Brain microvascular endothelial cell (primary cell): ENCODE results near the gene CDK14.
A peak's percentile ranks its signal among the peaks of the same experiment; 100 is the strongest.
"Not testable (repeated sequence)": the region's sequence is repeated elsewhere in the genome, so short reads cannot be mapped to it uniquely, and the experiment has no call there.

Source experiments
- DNase-seq: peaks from one replicate; pipeline ENCODE4 v3.0.0-alpha.2; 2020
- H3K27ac ChIP-seq: fragments of 250-450 bp; sonication (Bioruptor Pico); 2 replicates; pipeline ENCODE4 v1.5.1; 2020; ENCODE audit warnings: mild to moderate bottlenecking, moderate library complexity
- H3K27me3 ChIP-seq: fragments of 250-450 bp; sonication (Bioruptor Pico); replicated peaks from 2 replicates; pipeline ENCODE4 v1.5.1; 2020; ENCODE audit warnings: mild to moderate bottlenecking
- H3K36me3 ChIP-seq: fragments of 250-450 bp; sonication (Bioruptor Pico); replicated peaks from 2 replicates; pipeline ENCODE4 v1.5.1; 2020; ENCODE audit warnings: mild to moderate bottlenecking
- H3K4me3 ChIP-seq: 2 replicates; pipeline ENCODE4 v1.5.1; 2011; ENCODE audit warnings: low read depth, mild to moderate bottlenecking, control low read depth, low read length, moderate library complexity
- CTCF ChIP-seq: IDR thresholded peaks from 2 replicates; pipeline ENCODE4 v1.5.1; 2011; ENCODE audit warnings: low read depth, mild to moderate bottlenecking, moderate library complexity, low read length, control low read depth, inconsistent platforms; ENCODE audit errors: missing control alignments
- in situ Hi-C: cut with HindIII; loops from 2 replicates; pipeline ENCODE4 v1.10.0; 2017; ENCODE audit warnings: low sequenced_read_pairs, low pct_ligation_motif_present

Gene CDK14

GRCh38 chr7:90919816-90920215, 323.7 kb downstream of the CDK14 start:
- Histone ChIP-seq H3K4me3 (no peak overlapping the region), H3K36me3 (no peaks in the 10 kb centered on the region), H3K27me3 (no peaks in the 10 kb centered on the region), H3K27ac (no peak overlapping the region)
- no peak for DNase-seq
- in situ Hi-C loops: no loop called here
- no peak for TF ChIP-seq CTCF

GRCh38 chr7:90920336-90920735, 324.2 kb downstream of the CDK14 start:
- Histone ChIP-seq H3K27me3 (no peaks in the 10 kb centered on the region), H3K27ac (no peak overlapping the region), H3K36me3 (no peaks in the 10 kb centered on the region), H3K4me3 (no peak overlapping the region)
- in situ Hi-C loops: no loop called here
- TF ChIP-seq CTCF: no peak
- DNase-seq: no peak

- no peak for TF ChIP-seq CTCF
- no peak for DNase-seq
- in situ Hi-C loops: no loop called here
- Histone ChIP-seq H3K4me3 (no peak overlapping the region), H3K27me3 (no peaks in the 10 kb centered on the region), H3K36me3 (no peaks in the 10 kb centered on the region), H3K27ac (no peak overlapping the region)
Measured at GRCh38 chr7:90923541-90923997, 327.4 kb downstream of the CDK14 start.

GRCh38 chr7:90928700-90929424, 332.7 kb downstream of the CDK14 start:
- H3K36me3 ChIP-seq, H3K4me3 ChIP-seq, DNase-seq, H3K27ac ChIP-seq, in situ Hi-C loops, H3K27me3 ChIP-seq: not testable (repeated sequence)
- TF ChIP-seq CTCF: peak; percentile 23

- H3K36me3 ChIP-seq: no peaks in the 10 kb centered on the region
- no peak overlapping the region for H3K27ac ChIP-seq
- H3K4me3 ChIP-seq: no peak overlapping the region
- no peak for TF ChIP-seq CTCF
- in situ Hi-C loops: no loop called here
- H3K27me3 ChIP-seq: no peaks in the 10 kb centered on the region
- DNase-seq: no peak
Measured at GRCh38 chr7:90931986-90932916, 336.1 kb downstream of the CDK14 start.
